ENCODE measurements around the gene ATXN7L1.
A peak's percentile ranks its signal among the peaks of the same experiment; 100 is the strongest.

ATXN7L1 gene

DNA sequence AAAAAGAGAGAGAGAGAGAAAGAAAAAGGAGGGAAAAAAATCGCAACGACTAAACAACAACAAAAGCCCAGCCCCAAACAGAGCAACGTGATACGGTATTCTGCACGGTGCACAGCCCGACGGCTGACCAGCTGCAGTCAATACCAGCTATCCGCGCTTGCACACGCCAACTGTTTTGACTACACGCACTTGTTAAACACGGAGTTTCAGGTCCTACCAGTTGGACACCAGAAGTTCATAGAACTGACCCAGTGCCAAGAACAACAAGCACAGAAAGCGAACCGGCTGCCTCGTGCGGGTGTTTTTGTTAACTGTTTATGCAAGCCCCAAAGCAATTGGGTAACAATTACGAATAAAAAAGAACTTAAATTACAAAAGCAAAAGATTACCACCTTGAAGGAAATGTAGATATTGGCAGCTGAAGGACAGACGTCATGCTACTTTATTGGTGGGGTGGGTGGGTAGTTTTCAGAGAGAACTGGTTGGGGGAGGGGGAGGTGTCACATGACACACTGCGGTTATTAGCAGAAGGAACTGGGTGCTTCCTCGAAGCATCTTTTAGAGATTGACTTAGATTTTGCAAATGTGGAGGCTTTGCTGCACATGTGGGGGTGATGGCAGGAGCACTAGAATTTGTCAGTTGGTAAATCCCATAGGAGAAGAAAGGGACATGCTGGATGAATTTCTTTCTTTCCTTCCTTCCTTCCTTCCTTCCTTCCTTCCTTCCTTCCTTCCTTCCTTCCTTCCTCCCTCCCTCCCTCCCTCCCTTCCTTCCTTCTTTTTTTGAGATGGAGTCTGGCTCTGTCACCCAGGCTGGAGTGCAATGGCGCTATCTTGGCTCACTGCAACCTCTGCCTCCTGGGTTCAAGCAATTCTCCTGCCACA, 184.5 kb downstream of the ATXN7L1 start (continued):
- TF ChIP-seq, protein P1, sequence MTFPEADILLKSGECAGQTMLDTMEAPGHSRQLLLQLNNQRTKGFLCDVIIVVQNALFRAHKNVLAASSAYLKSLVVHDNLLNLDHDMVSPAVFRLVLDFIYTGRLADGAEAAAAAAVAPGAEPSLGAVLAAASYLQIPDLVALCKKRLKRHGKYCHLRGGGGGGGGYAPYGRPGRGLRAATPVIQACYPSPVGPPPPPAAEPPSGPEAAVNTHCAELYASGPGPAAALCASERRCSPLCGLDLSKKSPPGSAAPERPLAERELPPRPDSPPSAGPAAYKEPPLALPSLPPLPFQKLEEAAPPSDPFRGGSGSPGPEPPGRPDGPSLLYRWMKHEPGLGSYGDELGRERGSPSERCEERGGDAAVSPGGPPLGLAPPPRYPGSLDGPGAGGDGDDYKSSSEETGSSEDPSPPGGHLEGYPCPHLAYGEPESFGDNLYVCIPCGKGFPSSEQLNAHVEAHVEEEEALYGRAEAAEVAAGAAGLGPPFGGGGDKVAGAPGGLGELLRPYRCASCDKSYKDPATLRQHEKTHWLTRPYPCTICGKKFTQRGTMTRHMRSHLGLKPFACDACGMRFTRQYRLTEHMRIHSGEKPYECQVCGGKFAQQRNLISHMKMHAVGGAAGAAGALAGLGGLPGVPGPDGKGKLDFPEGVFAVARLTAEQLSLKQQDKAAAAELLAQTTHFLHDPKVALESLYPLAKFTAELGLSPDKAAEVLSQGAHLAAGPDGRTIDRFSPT (tag by site-specific recombination; IDR thresholded peaks at IDR 0.05): no peak
- TF ChIP-seq ZNF132 (tag by site-specific recombination; IDR thresholded peaks at IDR 0.05; ENCODE audit: borderline replicate concordance): no peak
- no peak for TF ChIP-seq YY1 (tag by site-specific recombination; IDR thresholded peaks at IDR 0.05)
- no peak for TF ChIP-seq ZNF544 (tag by site-specific recombination; IDR thresholded peaks at IDR 0.05)
- TF ChIP-seq HOXD13 (CRISPR knock-in tag; IDR thresholded peaks at IDR 0.05; ENCODE audit: borderline replicate concordance): no peak
- TF ChIP-seq, protein P2, sequence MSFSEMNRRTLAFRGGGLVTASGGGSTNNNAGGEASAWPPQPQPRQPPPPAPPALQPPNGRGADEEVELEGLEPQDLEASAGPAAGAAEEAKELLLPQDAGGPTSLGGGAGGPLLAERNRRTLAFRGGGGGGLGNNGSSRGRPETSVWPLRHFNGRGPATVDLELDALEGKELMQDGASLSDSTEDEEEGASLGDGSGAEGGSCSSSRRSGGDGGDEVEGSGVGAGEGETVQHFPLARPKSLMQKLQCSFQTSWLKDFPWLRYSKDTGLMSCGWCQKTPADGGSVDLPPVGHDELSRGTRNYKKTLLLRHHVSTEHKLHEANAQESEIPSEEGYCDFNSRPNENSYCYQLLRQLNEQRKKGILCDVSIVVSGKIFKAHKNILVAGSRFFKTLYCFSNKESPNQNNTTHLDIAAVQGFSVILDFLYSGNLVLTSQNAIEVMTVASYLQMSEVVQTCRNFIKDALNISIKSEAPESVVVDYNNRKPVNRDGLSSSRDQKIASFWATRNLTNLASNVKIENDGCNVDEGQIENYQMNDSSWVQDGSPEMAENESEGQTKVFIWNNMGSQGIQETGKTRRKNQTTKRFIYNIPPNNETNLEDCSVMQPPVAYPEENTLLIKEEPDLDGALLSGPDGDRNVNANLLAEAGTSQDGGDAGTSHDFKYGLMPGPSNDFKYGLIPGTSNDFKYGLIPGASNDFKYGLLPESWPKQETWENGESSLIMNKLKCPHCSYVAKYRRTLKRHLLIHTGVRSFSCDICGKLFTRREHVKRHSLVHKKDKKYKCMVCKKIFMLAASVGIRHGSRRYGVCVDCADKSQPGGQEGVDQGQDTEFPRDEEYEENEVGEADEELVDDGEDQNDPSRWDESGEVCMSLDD (tag by site-specific recombination; IDR thresholded peaks at IDR 0.05): no peak
- TF ChIP-seq, protein P3, sequence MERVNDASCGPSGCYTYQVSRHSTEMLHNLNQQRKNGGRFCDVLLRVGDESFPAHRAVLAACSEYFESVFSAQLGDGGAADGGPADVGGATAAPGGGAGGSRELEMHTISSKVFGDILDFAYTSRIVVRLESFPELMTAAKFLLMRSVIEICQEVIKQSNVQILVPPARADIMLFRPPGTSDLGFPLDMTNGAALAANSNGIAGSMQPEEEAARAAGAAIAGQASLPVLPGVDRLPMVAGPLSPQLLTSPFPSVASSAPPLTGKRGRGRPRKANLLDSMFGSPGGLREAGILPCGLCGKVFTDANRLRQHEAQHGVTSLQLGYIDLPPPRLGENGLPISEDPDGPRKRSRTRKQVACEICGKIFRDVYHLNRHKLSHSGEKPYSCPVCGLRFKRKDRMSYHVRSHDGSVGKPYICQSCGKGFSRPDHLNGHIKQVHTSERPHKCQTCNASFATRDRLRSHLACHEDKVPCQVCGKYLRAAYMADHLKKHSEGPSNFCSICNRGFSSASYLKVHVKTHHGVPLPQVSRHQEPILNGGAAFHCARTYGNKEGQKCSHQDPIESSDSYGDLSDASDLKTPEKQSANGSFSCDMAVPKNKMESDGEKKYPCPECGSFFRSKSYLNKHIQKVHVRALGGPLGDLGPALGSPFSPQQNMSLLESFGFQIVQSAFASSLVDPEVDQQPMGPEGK (tag by site-specific recombination; IDR thresholded peaks at IDR 0.05): peak; percentile 80
- peak; percentile 23; the same call in 1 of the 2 replicates for TF ChIP-seq ZNF324 (tag by site-specific recombination; IDR thresholded peaks at IDR 0.05)
- TF ChIP-seq, protein P4, sequence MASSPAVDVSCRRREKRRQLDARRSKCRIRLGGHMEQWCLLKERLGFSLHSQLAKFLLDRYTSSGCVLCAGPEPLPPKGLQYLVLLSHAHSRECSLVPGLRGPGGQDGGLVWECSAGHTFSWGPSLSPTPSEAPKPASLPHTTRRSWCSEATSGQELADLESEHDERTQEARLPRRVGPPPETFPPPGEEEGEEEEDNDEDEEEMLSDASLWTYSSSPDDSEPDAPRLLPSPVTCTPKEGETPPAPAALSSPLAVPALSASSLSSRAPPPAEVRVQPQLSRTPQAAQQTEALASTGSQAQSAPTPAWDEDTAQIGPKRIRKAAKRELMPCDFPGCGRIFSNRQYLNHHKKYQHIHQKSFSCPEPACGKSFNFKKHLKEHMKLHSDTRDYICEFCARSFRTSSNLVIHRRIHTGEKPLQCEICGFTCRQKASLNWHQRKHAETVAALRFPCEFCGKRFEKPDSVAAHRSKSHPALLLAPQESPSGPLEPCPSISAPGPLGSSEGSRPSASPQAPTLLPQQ (tag by site-specific recombination; IDR thresholded peaks at IDR 0.05): peak; percentile 83
- TF ChIP-seq OVOL3 (tag by site-specific recombination; IDR thresholded peaks at IDR 0.05): peak; percentile 79; the same call in 1 of the 2 replicates
- TF ChIP-seq ZNF660 (tag by site-specific recombination; IDR thresholded peaks at IDR 0.05): peak; percentile 76; the same call in 1 of the 2 replicates
- peak; percentile 55 for TF ChIP-seq ZBTB8A (tag by site-specific recombination; IDR thresholded peaks at IDR 0.05)
- TF ChIP-seq ZBTB20 (tag by site-specific recombination; IDR thresholded peaks at IDR 0.05): no peak
- TF ChIP-seq ZNF175 (tag by site-specific recombination; IDR thresholded peaks at IDR 0.05): no peak
- no peak for TF ChIP-seq ZNF654 (tag by site-specific recombination; IDR thresholded peaks at IDR 0.05; ENCODE audit: low read depth)
- TF ChIP-seq ZNF626 (tag by site-specific recombination; IDR thresholded peaks at IDR 0.05): no peak
- TF ChIP-seq ZNF138 (tag by site-specific recombination; IDR thresholded peaks at IDR 0.05; ENCODE audit: borderline replicate concordance): no peak
- 0 out of 2 replicates have a peak, but pooled peaks have one; percentile 57 for TF ChIP-seq YY2 (tag by site-specific recombination; IDR thresholded peaks at IDR 0.05)
- TF ChIP-seq ZNF266 (tag by site-specific recombination; IDR thresholded peaks at IDR 0.05; ENCODE audit: low read depth): no peak
- no peak for TF ChIP-seq ZNF19 (tag by site-specific recombination; IDR thresholded peaks at IDR 0.05; ENCODE audit: low read depth)
- peak; percentile 72; the same call in 1 of the 2 replicates for TF ChIP-seq ZSCAN30 (tag by site-specific recombination; IDR thresholded peaks at IDR 0.05)
- no peak for TF ChIP-seq ZNF404 (tag by site-specific recombination; IDR thresholded peaks at IDR 0.05)
- TF ChIP-seq GLIS2 (tag by site-specific recombination; IDR thresholded peaks at IDR 0.05): no peak
- TF ChIP-seq ZNF792 (tag by site-specific recombination; IDR thresholded peaks at IDR 0.05): peak; percentile 81; the same call in 1 of the 2 replicates
- peak; percentile 80 for TF ChIP-seq ZEB2 (tag by site-specific recombination; IDR thresholded peaks at IDR 0.05)
- no peak for TF ChIP-seq ZNF510 (tag by site-specific recombination; IDR thresholded peaks at IDR 0.05; ENCODE audit: insufficient replicate concordance)
- TF ChIP-seq ZNF530 (tag by site-specific recombination; IDR thresholded peaks at IDR 0.05; ENCODE audit: low read depth): no peak
- no peak for TF ChIP-seq ZNF155 (tag by site-specific recombination; IDR thresholded peaks at IDR 0.05)
- no peak; the same call in 1 of the 2 replicates for TF ChIP-seq ZNF140 (tag by site-specific recombination; IDR thresholded peaks at IDR 0.05)
- TF ChIP-seq, protein P5, sequence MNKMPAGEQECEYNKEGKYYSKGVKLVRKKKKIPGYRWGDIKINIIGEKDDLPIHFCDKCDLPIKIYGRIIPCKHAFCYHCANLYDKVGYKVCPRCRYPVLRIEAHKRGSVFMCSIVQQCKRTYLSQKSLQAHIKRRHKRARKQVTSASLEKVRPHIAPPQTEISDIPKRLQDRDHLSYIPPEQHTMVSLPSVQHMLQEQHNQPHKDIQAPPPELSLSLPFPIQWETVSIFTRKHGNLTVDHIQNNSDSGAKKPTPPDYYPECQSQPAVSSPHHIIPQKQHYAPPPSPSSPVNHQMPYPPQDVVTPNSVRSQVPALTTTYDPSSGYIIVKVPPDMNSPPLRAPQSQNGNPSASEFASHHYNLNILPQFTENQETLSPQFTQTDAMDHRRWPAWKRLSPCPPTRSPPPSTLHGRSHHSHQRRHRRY (tag by site-specific recombination; IDR thresholded peaks at IDR 0.05): no peak
- TF ChIP-seq ZFP37 (tag by site-specific recombination; IDR thresholded peaks at IDR 0.05): no peak

Data from HEK293 (cell line).